A673 (cell line): ENCODE measurements around the gene BMP3. TPM values are rescaled to one million over a fixed set of nuclear protein-coding genes. Genes with fewer than 3 reads are reported as not detected.

Source experiments
- BruUV-seq: library from RNA; stranded (reverse); fragments of 400-500 nt; replicated peaks from 2 replicates; lab custom pipeline; 2021; lab: Mats Ljungman, UMichigan
- CTCF ChIA-PET: fragments of 300-600 bp; sonication (Branson Sonifier 250); formaldehyde crosslinking; loops from one replicate; lab custom pipeline; 2022; ENCODE audit warnings: antibody characterized with exemption; lab: Charles Lee
- POLR2A ChIA-PET: fragments of 300-600 bp; sonication (Branson Sonifier 250); formaldehyde crosslinking; loops from one replicate; lab custom pipeline; 2022; ENCODE audit warnings: antibody characterized with exemption; ENCODE audit not compliant: low non-redundant PET; lab: Charles Lee
- DNase-seq: peaks from one replicate; pipeline ENCODE4 v3.0.0-alpha.2; 2015; ENCODE audit warnings: low spot score
- H3K27ac ChIP-seq: fragments of 200-600 bp; sonication (generic); 2 replicates; pipeline ENCODE4 v1.5.1; 2016; ENCODE audit warnings: mixed run types, low read depth, mild to moderate bottlenecking, mixed read lengths, antibody characterized with exemption, low read length; ENCODE audit not compliant: poor library complexity, severe bottlenecking
- H3K27me3 ChIP-seq: fragments of 200-600 bp; sonication (generic); replicated peaks from 2 replicates; pipeline ENCODE4 v1.6.1; 2017; ENCODE audit warnings: mixed run types, low read depth, mild to moderate bottlenecking, mixed read lengths, antibody characterized with exemption, low read length; ENCODE audit not compliant: insufficient read depth, poor library complexity
- H3K36me3 ChIP-seq: fragments of 200-600 bp; sonication (generic); 2 replicates; pipeline ENCODE4 v1.6.1; 2016; ENCODE audit warnings: mixed run types, mild to moderate bottlenecking, mixed read lengths, antibody characterized with exemption, low read length; ENCODE audit not compliant: insufficient read depth, poor library complexity, severe bottlenecking
- H3K4me1 ChIP-seq: fragments of 200-600 bp; sonication (generic); 2 replicates; pipeline ENCODE4 v1.6.1; 2017; ENCODE audit warnings: mixed run types, mild to moderate bottlenecking, mixed read lengths, antibody characterized with exemption, low read length; ENCODE audit not compliant: insufficient read depth, poor library complexity, severe bottlenecking
- H3K4me3 ChIP-seq: fragments of 200-600 bp; sonication (generic); 2 replicates; pipeline ENCODE4 v1.5.1; 2016; ENCODE audit warnings: low read depth, mixed run types, mild to moderate bottlenecking, mixed read lengths, low read length; ENCODE audit not compliant: poor library complexity, severe bottlenecking
- H3K9me3 ChIP-seq: fragments of 200-600 bp; sonication (generic); 2 replicates; pipeline ENCODE4 v1.6.1; 2016; ENCODE audit warnings: mixed run types, low read depth, mild to moderate bottlenecking, mixed read lengths, antibody characterized with exemption, low read length; ENCODE audit not compliant: poor library complexity, severe bottlenecking
- CTCF ChIP-seq: fragments of 300-800, 200-600 bp; sonication (generic); conservative IDR thresholded peaks from 2 replicates; pipeline ENCODE4 v1.5.1; 2017; ENCODE audit warnings: low read depth, mild to moderate bottlenecking, antibody characterized with exemption, low read length, moderate library complexity, mixed read lengths
- EZH2 ChIP-seq: fragments of 200-600 bp; sonication (generic); IDR thresholded peaks from 2 replicates; pipeline ENCODE4 v1.6.1; 2017; ENCODE audit warnings: borderline replicate concordance, low read depth, mild to moderate bottlenecking, mixed read lengths, antibody characterized with exemption, low read length; ENCODE audit not compliant: poor library complexity, severe bottlenecking
- intact Hi-C: fragments of 100-400 bp; cut with micrococcal nuclease; formaldehyde crosslinking; loops from one replicate; pipeline ENCODE4 v1.10.0; 2022; ENCODE audit not compliant: unreplicated experiment
- total RNA-seq: library from RNA; stranded (reverse); gene quantifications from 2 replicates; pipeline ENCODE4 v1.2.3, GENCODE V29; 2021

BMP3 gene
- total RNA-seq, 1 experiment from 2014 or later = not detected

- CTCF ChIA-PET = no interaction called here
- no peaks in the 10 kb centered on the region for H3K27me3 ChIP-seq
- H3K27ac ChIP-seq = no peak overlapping the region
- no peak for DNase-seq
- no peak for TF ChIP-seq EZH2
- no peak for TF ChIP-seq CTCF
- no TSS peak for BruUV-seq
- H3K4me1 ChIP-seq = no peaks in the 10 kb centered on the region
- H3K36me3 ChIP-seq = no peaks in the 10 kb centered on the region
- no peak overlapping the region for H3K4me3 ChIP-seq
- no peaks in the 10 kb centered on the region for H3K9me3 ChIP-seq
- POLR2A ChIA-PET = no interaction called here
- intact Hi-C loops = no loop called here
Observed at GRCh38 chr4:81060587-81061343, 30.3 kb downstream of the BMP3 start.

DNA sequence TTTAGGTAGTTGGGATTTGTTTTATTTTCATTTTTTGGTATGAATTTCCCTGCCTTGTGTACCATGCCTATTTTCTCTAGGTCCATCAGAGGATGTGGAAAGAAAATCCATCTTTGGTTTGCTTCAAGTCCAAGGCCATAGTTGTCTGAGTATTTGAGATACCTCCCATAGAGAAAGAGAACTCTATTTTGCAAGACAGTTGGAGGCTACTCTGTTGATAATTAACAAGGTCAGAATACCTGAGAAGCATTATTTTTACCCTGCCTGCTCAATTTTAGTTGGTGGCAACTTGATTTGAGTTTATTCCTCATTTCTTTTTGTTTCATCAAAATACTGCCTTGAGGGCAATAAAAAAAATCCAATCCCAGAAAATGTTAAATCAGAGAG is 30.8 kb downstream of the BMP3 start:
- no peak for DNase-seq
- Histone ChIP-seq H3K36me3 (no peaks in the 10 kb centered on the region), H3K4me1 (no peaks in the 10 kb centered on the region), H3K27me3 (no peaks in the 10 kb centered on the region), H3K9me3 (no peaks in the 10 kb centered on the region), H3K4me3 (no peak overlapping the region), H3K27ac (no peak overlapping the region)
- BruUV-seq = no TSS peak
- intact Hi-C loops = no loop called here
- no peak for TF ChIP-seq EZH2
- no peak for TF ChIP-seq CTCF
- POLR2A ChIA-PET = no interaction called here
- CTCF ChIA-PET = no interaction called here

DNA sequence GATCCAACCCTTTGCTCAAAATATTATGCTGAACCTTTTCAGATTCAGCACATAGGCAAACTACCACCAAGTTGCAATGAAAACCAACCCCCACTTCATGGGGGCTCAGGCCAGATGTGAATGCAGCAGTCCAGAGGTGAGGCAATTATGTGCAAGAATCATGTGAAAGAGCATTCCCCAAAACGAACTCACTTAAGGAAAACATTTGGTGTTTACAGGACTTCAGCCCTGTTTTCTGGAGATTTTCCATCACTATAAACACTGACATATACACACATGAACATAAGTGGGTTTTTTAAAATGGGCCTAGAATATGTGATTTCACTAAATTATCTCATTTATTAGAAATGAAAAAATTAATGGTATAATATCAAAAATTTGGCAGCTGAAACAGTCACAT is 31.5 kb downstream of the BMP3 start:
- Histone ChIP-seq H3K27me3 (no peaks in the 10 kb centered on the region), H3K4me3 (no peak overlapping the region), H3K4me1 (no peaks in the 10 kb centered on the region), H3K27ac (no peak overlapping the region), H3K36me3 (no peaks in the 10 kb centered on the region), H3K9me3 (no peaks in the 10 kb centered on the region)
- ChIA-PET POLR2A (no interaction called here), CTCF (no interaction called here)
- TF ChIP-seq CTCF (no peak), EZH2 (no peak)
- DNase-seq = no peak
- intact Hi-C loops = no loop called here
- BruUV-seq = no TSS peak
